NCI-H128 (cell line): Measurements from ENCODE around the gene CCDC92B.

Experiments used
- DNase-seq: peaks from one replicate; lab custom pipeline; 2025; ENCODE audit not compliant: unreplicated experiment; lab: John Stamatoyannopoulos, UW

CCDC92B gene

GRCh38 chr17:2779545-2779944 is 30.1 kb upstream of the CCDC92B start:
- no peak for DNase-seq

- DNase-seq = no peak
Observed at GRCh38 chr17:2778489-2778888, 29.0 kb upstream of the CCDC92B start.

- DNase-seq = no peak
Observed at GRCh38 chr17:2777242-2777867, 27.9 kb upstream of the CCDC92B start.

- no peak for DNase-seq
Observed at GRCh38 chr17:2776589-2777241, 27.3 kb upstream of the CCDC92B start.

GRCh38 chr17:2775206-2775605 is 25.8 kb upstream of the CCDC92B start:
- DNase-seq = no peak

- DNase-seq = no peak
Observed at GRCh38 chr17:2770129-2770528, 20.7 kb upstream of the CCDC92B start.

GRCh38 chr17:2758870-2759269 is 9.4 kb upstream of the CCDC92B start:
- DNase-seq = no peak

- no peak for DNase-seq
Observed at GRCh38 chr17:2755891-2756724, 6.7 kb upstream of the CCDC92B start.

- DNase-seq = no peak
Observed at GRCh38 chr17:2751491-2751890, 2.0 kb upstream of the CCDC92B start.

GRCh38 chr17:2750721-2751120 is 1.3 kb upstream of the CCDC92B start:
- no peak for DNase-seq

GRCh38 chr17:2749784-2750181 is 331 bp upstream of the CCDC92B start:
- no peak for DNase-seq

- DNase-seq = no peak
Observed at GRCh38 chr17:2745317-2746037, 4.0 kb downstream of the CCDC92B start.

GRCh38 chr17:2737693-2738092 is 11.8 kb downstream of the CCDC92B start:
- DNase-seq = no peak

- DNase-seq = no peak
Observed at GRCh38 chr17:2736956-2737355, 12.5 kb downstream of the CCDC92B start.

GRCh38 chr17:2735896-2736295 is 13.6 kb downstream of the CCDC92B start:
- no peak for DNase-seq

- no peak for DNase-seq
Observed at GRCh38 chr17:2734939-2735338, 14.5 kb downstream of the CCDC92B start.

GRCh38 chr17:2731807-2732206 is 17.6 kb downstream of the CCDC92B start:
- no peak for DNase-seq

GRCh38 chr17:2730764-2731353 is 18.6 kb downstream of the CCDC92B start:
- no peak for DNase-seq

- DNase-seq = no peak
Observed at GRCh38 chr17:2724784-2725164, 24.7 kb downstream of the CCDC92B start.

GRCh38 chr17:2723997-2724783 is 25.3 kb downstream of the CCDC92B start:
- DNase-seq = no peak
